CD4-positive, alpha-beta T cell treated with Interleukin-4 for 1 hour (primary cell): ENCODE results near the gene FZD1.
"Not testable (repeated sequence)": the region's sequence is repeated elsewhere in the genome, so short reads cannot be mapped to it uniquely, and the experiment has no call there.

ENCODE experiments used
- DNase-seq, 2 donors: peaks; one replicate each; pipeline ENCODE4 v3.0.0-alpha.2; 2020 to 2022

Gene FZD1

DNA sequence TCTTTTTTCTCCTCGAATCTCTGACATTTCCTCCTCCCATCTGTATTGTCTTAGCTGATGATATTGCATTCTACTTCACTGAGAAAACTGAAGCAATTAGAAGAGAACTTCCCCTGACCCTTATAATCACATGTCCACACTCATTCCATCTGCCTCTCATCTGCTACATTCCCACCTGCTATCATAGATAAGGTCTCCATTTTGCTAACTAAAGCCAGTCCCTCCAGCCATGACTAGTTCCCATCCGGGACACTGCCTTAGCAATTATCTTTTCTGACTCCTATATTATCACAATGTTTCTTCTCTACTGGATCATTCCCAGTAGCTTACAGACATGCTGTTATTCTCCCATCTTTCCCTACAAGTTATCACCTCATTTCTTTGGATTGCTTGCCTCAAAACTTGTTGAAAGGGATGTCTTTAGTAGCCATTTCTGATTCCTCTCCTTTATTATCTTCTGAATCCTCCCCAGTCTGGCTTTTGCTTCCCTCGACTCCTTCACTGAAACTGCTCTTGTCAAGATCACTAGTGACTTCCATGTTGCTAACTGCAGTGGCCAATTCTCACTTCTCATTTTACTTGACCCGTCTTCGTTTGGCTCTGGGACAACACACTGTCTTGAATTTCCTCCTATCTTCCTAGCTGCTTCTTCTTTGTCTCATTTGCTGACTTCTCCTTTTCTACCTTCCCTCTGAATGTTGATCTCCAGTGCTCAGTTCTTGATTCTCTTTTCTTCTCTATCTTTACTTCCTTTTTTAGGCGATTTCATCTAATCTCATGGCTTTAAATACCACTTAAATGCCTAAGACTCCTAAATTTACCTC, 35.9 kb downstream of the FZD1 start:
- DNase-seq, result peak; percentile 7 to 27

DNA sequence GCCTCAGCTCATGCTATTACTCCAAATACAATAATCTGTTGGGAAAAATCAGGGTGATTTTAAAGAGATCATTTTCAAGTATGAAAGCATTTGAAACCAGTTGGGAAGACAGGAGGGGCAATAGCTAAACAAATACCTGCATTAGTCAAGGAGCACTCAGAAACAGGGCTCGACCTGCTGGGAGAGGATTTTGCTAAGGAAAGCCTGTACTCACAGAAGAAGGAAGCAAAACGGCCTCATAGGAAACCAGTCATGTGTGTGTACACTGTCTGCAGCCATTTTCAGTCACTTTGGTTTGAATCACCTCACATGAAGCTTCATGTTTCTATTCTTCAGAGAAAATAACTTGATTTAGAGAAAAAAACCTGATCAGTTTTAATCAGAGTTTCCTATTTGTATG, 38.6 kb downstream of the FZD1 start:
- DNase-seq, result no peak

DNA sequence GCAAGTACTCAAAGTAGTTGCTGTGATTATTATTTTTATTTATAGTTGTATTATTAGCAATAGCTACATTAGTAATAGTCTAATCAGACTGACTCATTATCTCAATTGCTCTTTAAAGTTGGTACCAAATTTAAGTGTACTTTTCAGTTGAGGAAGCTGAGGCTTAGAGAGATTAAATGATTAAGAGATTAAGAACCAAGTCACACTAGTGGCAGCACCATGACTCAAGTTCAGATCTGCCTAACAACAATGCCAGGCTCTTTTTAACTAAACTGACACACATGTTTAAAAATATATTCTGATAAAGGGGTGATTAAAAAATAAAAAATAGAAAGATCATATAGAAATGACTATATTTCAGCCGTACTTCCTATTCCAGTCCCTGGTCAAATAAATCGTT, 42.0 kb downstream of the FZD1 start:
- DNase-seq, result no peak

DNA sequence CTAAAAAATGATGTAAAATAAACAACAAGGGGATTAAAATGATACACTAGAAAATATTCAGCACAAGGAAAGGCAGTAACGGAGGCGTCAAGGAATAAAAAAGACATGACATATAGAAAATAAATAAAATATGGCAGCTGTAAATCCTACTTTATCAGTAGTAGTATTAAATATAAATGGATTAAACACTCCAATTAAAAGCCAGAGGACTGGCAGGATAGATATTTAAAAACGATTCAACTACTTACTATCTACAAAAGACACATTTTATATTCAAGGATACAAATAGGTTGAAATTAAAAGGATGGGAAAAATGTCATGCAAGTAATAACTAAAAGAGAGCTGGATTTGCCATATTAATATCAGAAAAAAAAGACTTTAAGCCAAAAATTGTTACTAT, 43.2 kb downstream of the FZD1 start:
- no peak for DNase-seq

DNA sequence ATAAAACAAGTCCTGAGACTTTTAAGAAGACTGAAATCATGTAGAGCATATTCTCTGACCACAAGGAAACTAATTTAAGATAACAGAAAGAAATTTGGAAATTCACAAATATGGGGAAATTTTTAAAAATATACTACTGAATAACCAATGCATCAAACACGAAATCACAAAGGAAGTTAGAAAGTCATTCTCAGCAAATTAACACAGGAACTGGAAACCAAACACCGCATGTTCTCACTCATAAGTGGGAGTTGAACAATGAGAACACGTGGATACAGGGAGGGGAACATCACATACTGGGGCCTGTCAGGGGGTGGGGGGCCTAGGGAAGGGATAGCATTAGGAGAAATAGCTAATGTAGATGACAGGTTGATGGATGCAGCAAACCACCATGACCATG, 44.0 kb downstream of the FZD1 start:
- DNase-seq, result not testable (repeated sequence)

DNA sequence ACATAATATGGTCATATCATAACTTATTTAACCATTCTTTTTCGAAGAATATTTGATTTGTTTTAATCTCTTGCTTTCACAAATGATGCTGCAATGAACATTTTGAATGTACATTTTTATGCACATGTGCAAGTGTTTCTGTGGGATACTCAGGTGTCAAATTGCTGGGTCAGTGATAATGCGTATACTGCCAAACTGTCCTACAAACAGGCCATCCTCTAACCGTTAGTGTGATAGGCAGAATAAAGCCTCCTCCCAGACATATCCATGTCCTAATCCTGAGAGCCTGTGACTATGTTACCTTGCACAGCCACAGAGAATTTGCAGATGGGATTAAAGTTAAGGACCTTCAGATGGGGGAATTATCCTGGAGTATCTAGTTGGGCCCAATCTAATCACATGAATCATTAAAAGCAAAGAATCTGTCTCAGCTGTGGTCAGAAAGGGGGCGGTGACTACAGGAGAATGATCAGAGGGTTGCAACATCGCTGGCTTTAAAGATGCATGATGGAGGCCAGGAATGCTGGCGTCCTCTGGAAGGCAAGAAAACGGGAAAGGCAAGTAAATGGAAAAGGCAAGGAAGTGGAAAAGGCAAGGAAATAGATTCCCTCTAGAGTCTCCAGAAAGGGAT, 46.7 kb downstream of the FZD1 start:
- DNase-seq, result no peak

DNA sequence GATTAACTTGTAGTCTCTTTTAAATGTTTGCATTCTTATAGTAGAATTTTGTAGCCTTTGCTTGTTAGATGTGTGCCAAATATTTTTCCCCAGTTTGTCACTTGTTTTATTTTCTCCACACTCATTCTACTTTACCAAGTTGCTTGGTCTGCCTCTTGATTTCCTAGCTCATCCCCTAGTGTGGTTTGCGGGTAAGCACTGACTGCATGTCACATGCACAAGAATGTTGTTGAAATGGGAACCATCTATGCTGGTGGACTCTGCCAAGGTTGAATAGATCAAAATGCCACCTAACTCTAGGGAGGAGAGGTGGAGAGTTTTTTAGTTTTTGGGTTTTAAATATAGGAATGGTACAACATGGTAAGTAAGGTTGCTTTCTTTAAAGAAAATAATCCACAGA, 47.6 kb downstream of the FZD1 start:
- DNase-seq, result no peak

DNA sequence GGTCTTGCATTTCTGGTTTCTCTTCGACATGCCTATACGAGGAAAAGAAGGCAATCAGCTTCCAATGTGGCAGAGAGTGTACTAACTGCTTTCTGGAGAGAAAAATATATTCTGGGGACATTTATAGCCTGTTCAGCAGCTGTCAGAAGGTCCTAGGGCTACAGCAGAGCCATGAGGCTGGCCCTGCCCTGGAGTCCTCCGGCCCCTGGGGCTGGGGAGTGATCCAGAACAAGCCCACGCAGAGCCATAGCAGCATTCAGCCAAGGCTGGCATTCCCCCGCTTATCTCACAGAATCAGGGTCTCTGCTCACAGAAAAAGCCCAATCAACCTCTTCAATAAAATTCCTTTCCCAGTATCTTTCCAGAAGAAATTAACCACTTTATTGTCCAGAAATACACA, 48.9 kb downstream of the FZD1 start:
- DNase-seq, result no peak

DNA sequence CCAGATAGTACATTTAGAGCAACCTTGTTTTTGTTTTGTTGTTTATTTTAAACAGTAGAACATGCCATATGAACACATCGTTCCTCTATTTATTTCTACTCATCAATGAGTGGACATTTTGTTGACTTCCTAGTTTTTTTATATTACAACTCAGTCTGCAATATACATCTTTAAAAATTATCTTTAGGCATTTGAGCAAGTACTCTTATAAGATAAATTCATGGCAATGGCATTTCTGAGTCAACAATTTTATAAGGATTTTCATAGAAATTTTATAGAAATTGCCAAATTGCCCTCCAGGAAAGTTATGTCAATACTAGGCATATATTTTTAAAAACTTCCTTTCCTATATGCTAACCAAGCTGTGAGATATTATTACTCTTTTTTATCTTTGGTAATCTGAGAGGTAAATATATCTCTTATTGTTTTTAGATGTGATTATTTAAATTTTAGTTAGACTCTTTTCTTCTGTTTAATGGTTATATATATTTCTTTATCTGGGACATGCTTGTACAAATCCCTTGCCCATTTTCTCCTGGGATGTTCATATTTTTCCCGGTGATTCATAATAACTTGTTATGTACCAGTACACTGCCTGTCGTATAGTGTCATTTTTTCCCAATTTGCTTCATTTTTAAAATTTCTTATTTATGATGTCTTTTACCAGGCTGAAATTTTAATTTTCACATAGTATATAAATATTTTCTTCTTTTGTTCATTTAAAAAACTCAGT, 50.5 kb downstream of the FZD1 start:
- no peak for DNase-seq

DNA sequence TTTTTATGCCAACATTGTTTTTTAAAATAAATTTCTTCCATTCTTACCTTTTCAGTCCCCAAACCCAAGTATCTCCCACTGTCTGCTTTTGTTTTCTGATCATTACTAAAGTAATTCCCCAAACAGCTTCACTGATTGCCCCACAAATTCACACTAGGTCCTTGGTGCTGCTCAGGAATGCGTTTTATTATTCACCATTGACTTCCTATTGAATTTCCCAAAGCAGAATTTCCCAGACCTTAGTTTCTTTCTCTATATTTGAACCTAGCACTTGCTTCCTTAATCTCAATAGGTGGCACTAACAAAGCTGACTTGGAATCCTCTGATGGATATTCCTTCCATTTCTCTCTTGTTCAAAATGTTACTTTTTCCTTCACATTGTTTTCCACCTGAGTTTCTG, 52.2 kb downstream of the FZD1 start:
- no peak for DNase-seq

DNA sequence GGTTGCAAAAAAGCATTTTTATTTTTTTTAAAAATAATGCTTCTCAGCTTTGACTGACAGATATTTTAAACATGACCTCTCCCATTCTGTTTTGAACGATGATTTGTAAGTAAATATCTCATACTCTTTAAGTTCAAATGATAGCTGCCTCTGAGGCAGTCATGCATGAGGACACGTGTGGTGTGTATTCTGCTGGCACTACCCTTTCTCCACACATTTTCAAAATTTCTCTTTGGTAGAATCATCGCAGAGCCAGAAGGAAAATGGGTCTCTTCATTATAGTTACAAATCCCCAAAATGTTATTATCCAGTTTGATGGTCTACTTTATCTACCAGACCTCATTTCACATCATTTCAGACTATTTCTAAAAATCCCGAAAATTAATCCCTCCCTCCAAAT, 55.1 kb downstream of the FZD1 start:
- no peak for DNase-seq

DNA sequence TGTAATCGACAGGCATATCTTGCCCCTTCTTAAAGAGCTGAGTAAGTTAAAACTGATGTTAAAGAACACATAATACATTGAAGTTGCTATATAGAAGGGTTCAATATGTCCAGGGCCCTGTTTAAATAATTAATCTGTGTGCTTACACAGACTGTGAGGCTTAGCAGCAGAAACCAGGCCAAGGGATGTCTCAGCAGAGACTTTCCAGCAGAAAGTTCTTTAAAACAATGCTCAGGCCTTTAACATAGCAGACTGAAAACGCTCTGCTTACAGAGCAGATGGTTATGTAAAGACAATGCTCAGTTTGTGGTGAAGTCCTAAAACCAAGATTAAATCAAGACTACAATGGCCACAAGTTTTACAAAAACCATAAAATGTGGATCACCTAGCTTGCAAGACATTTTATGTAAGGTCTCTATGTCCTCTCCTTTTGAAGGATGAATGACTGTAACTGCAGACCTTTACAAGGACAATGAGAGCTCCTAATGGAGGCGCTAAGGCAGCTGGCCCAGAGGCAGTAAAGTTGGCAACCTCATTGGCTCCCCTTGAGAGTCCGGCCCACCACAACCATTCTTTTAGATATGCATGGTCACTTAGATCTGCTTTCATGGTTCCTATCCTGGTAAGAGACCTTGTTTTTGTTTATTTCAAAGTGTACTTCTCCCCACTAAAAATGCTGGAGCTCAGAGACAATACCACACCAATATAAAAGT, 56.3 kb downstream of the FZD1 start:
- no peak for DNase-seq
